ENCODE results near the gene POLR3C.
A peak's percentile ranks its signal among the peaks of the same experiment; 100 is the strongest.
"Not testable (repeated sequence)": the region's sequence is repeated elsewhere in the genome, so short reads cannot be mapped to it uniquely, and the experiment has no call there.

The POLR3C gene, protein sequence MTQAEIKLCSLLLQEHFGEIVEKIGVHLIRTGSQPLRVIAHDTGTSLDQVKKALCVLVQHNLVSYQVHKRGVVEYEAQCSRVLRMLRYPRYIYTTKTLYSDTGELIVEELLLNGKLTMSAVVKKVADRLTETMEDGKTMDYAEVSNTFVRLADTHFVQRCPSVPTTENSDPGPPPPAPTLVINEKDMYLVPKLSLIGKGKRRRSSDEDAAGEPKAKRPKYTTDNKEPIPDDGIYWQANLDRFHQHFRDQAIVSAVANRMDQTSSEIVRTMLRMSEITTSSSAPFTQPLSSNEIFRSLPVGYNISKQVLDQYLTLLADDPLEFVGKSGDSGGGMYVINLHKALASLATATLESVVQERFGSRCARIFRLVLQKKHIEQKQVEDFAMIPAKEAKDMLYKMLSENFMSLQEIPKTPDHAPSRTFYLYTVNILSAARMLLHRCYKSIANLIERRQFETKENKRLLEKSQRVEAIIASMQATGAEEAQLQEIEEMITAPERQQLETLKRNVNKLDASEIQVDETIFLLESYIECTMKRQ

GRCh38 chr1:145823565-145824498 is at the start of gene POLR3C, which contains the start of gene RNF115:
Gene POLR3C (plus strand): TSS chr1:145824200. CDS start chr1:145825777, 1,577 bp downstream.
Gene RNF115 (minus strand): TSS chr1:145824095. CDS start chr1:145823873, 222 bp downstream.
- peak; percentile 39 for DNase-seq

- no peak for DNase-seq
Observed at GRCh38 chr1:145777357-145778145, 46.4 kb upstream of the POLR3C start.

DNA sequence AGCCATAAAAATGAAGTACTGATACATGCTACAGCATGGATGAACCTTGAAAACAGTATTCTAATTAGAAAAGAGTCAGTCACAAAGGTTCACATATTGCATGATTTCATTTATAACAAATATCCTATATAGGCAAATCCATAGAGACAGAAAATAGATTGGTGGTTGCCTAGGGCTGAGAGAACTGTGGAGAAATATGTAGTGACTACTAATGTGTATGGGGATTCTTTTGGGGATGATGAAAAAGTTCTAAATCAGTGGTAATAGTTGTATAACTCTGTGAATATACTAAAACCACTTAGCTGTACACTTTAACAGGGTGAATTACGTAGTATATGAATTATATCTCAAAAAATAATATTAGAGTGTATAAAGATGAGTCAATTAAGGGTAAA is 45.9 kb upstream of the POLR3C start:
- no peak for DNase-seq

GRCh38 chr1:145782272-145783099 is 41.5 kb upstream of the POLR3C start:
- DNase-seq = no peak

- no peak for DNase-seq
Observed at GRCh38 chr1:145784409-145784808, 39.6 kb upstream of the POLR3C start.

GRCh38 chr1:145785547-145785946 is 38.5 kb upstream of the POLR3C start:
- no peak for DNase-seq

- no peak for DNase-seq
Observed at GRCh38 chr1:145786271-145786670, 37.7 kb upstream of the POLR3C start.

DNA sequence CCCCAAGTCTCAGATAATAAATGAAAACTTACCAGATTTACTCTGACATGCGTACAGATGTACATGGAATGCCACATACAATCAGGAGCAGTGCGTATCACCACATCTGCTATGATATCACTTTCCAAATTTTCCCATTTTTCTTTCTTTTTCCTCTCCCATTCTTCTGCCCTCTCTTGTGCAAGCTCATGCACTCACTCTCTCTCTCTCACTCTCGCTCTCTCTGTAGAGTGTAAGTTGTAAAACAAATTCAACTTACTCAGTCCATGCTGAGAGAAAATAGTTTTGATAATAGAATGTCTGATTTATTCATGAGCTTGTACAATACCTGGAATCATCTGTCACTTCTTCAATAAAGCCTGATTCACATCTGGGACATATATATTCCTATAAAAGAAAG is 35.4 kb upstream of the POLR3C start:
- no peak for DNase-seq

DNA sequence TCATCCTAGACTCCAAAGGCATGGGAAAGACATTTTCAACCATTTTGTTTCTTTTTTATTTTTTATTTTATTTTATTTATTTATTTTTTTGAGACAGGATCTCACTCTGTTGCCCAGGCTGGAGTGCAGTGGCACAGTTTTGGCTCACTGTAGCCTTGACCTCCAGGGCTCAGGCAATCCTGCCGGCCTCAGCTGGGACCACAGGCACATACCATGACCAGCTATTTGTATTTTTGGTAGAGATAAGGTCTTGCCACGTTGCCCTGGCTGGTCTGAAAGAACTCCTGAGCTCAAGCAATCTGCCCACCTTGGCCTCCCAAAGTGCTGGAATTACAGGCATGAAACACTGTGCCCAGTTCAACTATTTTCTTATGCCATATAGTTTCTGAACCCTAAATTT is 32.1 kb upstream of the POLR3C start:
- not testable (repeated sequence) for DNase-seq

DNA sequence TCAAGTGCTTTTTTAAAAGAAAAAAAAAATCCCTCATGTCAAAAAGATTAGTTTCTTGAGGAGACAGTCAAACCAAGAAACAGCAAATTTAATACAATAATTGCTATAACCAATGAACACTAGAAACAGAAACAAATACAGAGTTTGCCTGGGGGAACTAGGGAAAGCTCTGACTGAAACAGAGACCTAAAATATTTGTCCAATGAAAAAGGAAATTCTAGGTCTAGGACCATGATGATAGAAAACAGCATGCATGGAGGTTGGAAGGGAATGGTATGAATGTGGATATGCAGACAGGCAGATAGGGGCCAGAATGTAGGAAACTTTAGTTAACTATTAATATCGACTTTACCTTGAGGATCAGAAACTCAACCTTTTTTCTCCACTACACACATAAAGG is 31.5 kb upstream of the POLR3C start:
- no peak for DNase-seq

- no peak for DNase-seq
Observed at GRCh38 chr1:145795257-145795881, 28.6 kb upstream of the POLR3C start.

DNA sequence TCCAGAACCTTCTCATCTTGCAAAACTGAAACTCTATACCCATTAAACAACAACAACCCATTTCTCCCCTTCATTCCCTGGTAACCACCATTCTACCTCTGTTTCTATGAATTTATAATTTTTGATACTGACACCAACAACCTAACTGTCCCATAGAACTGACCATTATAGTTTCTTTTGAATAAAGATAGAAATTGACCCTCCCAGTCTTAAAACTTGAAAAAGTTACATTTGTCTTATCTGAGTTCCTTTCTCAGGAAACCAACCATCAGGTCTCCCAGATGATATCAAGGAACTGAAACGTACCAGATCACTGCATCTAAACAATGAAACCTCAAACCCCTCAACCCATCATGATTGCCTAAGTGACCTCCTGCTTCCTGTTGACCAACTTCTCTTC is 27.2 kb upstream of the POLR3C start:
- DNase-seq = no peak

GRCh38 chr1:145799806-145800205 is 24.2 kb upstream of the POLR3C start:
- no peak for DNase-seq

GRCh38 chr1:145804235-145805045 is 19.6 kb upstream of the POLR3C start:
- no peak for DNase-seq

DNA sequence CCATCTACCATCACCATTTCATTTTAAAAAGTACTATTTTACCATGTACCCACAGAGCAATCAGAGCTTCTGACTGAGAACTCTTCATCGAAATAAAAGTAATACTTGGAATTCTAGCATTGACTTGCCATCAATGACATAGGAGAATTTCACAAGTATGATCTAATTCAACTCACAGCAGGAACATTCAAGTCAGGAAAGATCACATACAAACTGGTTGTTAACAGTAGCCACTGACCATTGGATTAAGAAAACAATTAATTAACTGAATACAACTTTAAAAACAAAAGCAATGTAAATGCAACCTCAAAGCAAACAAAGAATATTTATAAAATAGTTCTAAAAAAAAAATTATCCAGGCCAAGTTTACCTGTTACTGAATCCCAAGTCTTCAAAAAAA is 18.9 kb upstream of the POLR3C start:
- DNase-seq = no peak

- no peak for DNase-seq
Observed at GRCh38 chr1:145806408-145806807, 17.6 kb upstream of the POLR3C start.

GRCh38 chr1:145806844-145807243 is 17.2 kb upstream of the POLR3C start:
- no peak for DNase-seq

- DNase-seq = not testable (repeated sequence)
Observed at GRCh38 chr1:145812977-145813810, 10.8 kb upstream of the POLR3C start.

DNA sequence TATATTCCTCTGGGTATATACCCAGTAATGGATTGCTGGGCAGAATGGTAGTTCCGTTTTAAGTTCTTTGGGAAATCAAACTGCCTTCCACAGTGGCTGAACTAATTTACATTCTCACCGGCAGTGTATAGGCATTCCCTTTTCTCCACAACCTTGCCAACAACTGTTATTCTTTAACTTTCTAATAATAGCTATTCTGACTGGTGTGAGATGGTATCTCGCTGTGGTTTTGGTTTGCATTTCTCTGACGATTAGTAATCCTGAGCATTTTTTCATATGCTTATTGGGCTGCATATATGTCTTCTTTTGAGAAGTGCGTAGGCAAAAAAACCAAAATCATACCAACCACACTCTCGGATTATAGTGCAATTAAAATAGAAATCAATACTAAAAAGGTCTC is 5.9 kb upstream of the POLR3C start:
- DNase-seq = not testable (repeated sequence)

All from NCI-H1417 treated with DMSO at 0.1 percent for 48 hours (cell line).